ENCODE data around the gene HES5. TPM values are rescaled to one million over a fixed set of nuclear protein-coding genes. Genes with fewer than 3 reads are reported as not detected.

HES5 gene
- total RNA-seq, 1 experiment from 2014 or later: not detected

- Histone ChIP-seq H2AFZ (ENCODE audit: low read length) (no peak within 1 kb of the TSS), H2BK12ac (ENCODE audit: insufficient read length, low read depth, low read length) (no peak within 1 kb of the TSS), H3K9ac (ENCODE audit: extremely low read depth, insufficient read length, low read length) (no peak within 1 kb of the TSS)
Measured at GRCh38 chr1:2556277-2556677, 26.2 kb upstream of the HES5 start, which contains the start of gene TNFRSF14. Gene TNFRSF14, plus strand, starts transcription at chr1:2556371. Its CDS starts 294 bp downstream, at chr1:2556665.

More at GRCh38 chr1:2556277-2556677, 26.2 kb upstream of the HES5 start, which contains the start of gene TNFRSF14:
- no peak within 1 kb of the TSS for H3K23ac ChIP-seq (ENCODE audit: insufficient read length, low read depth, low read length)
- peaks cover 9 to 10% of the 10 kb centered on the region in 2 experiments for H3K4me1 Mint-ChIP-seq
- H3K27ac Mint-ChIP-seq: peak within 1 kb of the TSS; percentile 27 to 82 (median 67); a peak in 3 of 7 replicates
- H3K9me3 ChIP-seq (ENCODE audit: control insufficient read depth, low read depth, low read length): no peaks in the 10 kb centered on the region
- no peak within 1 kb of the TSS for H4K5ac ChIP-seq (ENCODE audit: insufficient read length, low read depth, low read length)
- H4K91ac ChIP-seq (ENCODE audit: insufficient read length, low read depth, low read length): no peak within 1 kb of the TSS
- H3K4ac ChIP-seq (ENCODE audit: low read depth, low read length): no peak within 1 kb of the TSS
- whole genome bisulfite sequencing (ENCODE audit: extremely low coverage, insufficient read length, low lambda C conversion rate): no CpG with 5 or more reads among the region's 16 CpGs
- no peaks in the 10 kb centered on the region for H3K27me3 Mint-ChIP-seq (ENCODE audit: low read depth)
- H3K14ac ChIP-seq (ENCODE audit: insufficient read depth, low read length): peak within 1 kb of the TSS; percentile 10; the same call in 1 of the 2 replicates
- no peak within 1 kb of the TSS for H4K8ac ChIP-seq (replicated peaks; ENCODE audit: insufficient read length, low read depth, low read length)
- no peak within 1 kb of the TSS for H2BK20ac ChIP-seq (ENCODE audit: low read depth, low read length, poor library complexity, severe bottlenecking)
- no peak within 1 kb of the TSS for H3K18ac ChIP-seq (ENCODE audit: insufficient read length, low read depth, low read length)
- no peak within 1 kb of the TSS for H2BK5ac ChIP-seq (ENCODE audit: insufficient read length, low read length)
- no peaks in the 10 kb centered on the region; a peak in 1 of 5 replicates for H3K9me3 Mint-ChIP-seq
- no peaks in the 10 kb centered on the region for H4K20me1 ChIP-seq (ENCODE audit: control insufficient read depth, insufficient read depth, insufficient read length)
- no peak for DNase-seq
- TF ChIP-seq CTCF (conservative IDR thresholded peaks at IDR 0.05): no peak
- no peak within 1 kb of the TSS for H3K27ac ChIP-seq (ENCODE audit: insufficient read length, low read depth, low read length)
- no peak within 1 kb of the TSS for H3T11ph ChIP-seq (ENCODE audit: low read length)
- H2BK15ac ChIP-seq (ENCODE audit: low read depth, low read length): no peak within 1 kb of the TSS
- H3K27me3 ChIP-seq (ENCODE audit: insufficient read depth, low read length): no peaks in the 10 kb centered on the region
- no peak within 1 kb of the TSS for H2AK5ac ChIP-seq (ENCODE audit: insufficient read length, low read length)
- H3K79me2 ChIP-seq (ENCODE audit: insufficient read depth, low read length): no peaks in the 10 kb centered on the region
- H3K4me2 ChIP-seq (ENCODE audit: insufficient read depth, insufficient read length, low read length): no peak within 1 kb of the TSS
- no peak within 1 kb of the TSS for H3K56ac ChIP-seq (ENCODE audit: insufficient read length, low read depth, low read length)
- no peaks in the 10 kb centered on the region for H3K36me3 Mint-ChIP-seq (ENCODE audit: insufficient read depth in 1 of 3, low read depth in 3 of 3)
- no peaks in the 10 kb centered on the region for H3K23me2 ChIP-seq (ENCODE audit: insufficient read length, low read depth, low read length, poor library complexity, severe bottlenecking)
- no peak within 1 kb of the TSS for H2BK120ac ChIP-seq (ENCODE audit: low read depth, low read length, poor library complexity, severe bottlenecking)
- H3K4me3 Mint-ChIP-seq: no peak within 1 kb of the TSS; a peak in 1 of 5 replicates
- H3K4me1 ChIP-seq (ENCODE audit: insufficient read depth, low read length): no peaks in the 10 kb centered on the region
- H3K79me1 ChIP-seq (ENCODE audit: insufficient read depth, low read depth, low read length, poor library complexity, severe bottlenecking): no peaks in the 10 kb centered on the region
